GM12874 (cell line): ENCODE measurements around the gene MRPL54.

ENCODE experiments used
- TF ChIP-seq, protein P1 (sequence below): IDR thresholded peaks from 2 replicates; pipeline ENCODE4 v1.5.1; 2011; ENCODE audit warnings: low read depth, mild to moderate bottlenecking, control low read depth, low read length, moderate library complexity; ENCODE audit not compliant: insufficient read depth

MRPL54 gene

DNA sequence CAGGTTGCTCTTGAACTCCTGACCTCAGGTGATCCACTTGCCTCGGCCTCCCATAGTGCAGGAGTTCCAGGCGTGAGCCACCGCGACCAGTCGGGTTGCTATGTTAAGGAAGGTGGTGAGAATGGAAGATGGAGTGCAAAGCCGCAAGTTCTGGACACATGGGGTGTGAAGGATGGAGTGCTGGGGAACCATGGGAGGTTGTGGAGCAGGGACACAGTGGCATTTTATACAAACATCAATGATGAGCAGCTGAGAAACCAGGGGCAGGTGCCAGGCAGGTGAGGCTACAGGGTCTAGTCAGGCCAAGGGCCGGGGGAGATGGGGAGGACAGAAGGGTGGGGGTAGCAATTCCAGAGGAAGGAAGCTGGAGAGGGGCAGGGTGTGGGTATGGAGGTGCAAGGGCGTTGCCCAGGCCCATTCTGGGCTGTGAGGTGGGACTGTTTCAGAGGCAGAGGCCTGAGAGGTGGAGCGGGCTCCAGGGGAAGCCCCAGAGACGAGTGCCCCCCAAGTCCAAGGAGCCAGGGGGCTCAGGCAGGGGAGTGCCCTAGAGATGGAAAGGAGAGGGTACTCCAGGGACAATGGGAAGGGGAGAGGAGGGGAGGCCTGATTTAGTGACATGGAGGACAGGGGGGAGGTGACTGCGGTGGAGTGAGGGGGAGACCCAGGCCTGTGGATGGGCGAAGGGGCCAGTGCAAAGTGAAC lies 11.5 kb downstream of the MRPL54 start:
- TF ChIP-seq, protein P1, sequence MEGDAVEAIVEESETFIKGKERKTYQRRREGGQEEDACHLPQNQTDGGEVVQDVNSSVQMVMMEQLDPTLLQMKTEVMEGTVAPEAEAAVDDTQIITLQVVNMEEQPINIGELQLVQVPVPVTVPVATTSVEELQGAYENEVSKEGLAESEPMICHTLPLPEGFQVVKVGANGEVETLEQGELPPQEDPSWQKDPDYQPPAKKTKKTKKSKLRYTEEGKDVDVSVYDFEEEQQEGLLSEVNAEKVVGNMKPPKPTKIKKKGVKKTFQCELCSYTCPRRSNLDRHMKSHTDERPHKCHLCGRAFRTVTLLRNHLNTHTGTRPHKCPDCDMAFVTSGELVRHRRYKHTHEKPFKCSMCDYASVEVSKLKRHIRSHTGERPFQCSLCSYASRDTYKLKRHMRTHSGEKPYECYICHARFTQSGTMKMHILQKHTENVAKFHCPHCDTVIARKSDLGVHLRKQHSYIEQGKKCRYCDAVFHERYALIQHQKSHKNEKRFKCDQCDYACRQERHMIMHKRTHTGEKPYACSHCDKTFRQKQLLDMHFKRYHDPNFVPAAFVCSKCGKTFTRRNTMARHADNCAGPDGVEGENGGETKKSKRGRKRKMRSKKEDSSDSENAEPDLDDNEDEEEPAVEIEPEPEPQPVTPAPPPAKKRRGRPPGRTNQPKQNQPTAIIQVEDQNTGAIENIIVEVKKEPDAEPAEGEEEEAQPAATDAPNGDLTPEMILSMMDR, result no peak

DNA sequence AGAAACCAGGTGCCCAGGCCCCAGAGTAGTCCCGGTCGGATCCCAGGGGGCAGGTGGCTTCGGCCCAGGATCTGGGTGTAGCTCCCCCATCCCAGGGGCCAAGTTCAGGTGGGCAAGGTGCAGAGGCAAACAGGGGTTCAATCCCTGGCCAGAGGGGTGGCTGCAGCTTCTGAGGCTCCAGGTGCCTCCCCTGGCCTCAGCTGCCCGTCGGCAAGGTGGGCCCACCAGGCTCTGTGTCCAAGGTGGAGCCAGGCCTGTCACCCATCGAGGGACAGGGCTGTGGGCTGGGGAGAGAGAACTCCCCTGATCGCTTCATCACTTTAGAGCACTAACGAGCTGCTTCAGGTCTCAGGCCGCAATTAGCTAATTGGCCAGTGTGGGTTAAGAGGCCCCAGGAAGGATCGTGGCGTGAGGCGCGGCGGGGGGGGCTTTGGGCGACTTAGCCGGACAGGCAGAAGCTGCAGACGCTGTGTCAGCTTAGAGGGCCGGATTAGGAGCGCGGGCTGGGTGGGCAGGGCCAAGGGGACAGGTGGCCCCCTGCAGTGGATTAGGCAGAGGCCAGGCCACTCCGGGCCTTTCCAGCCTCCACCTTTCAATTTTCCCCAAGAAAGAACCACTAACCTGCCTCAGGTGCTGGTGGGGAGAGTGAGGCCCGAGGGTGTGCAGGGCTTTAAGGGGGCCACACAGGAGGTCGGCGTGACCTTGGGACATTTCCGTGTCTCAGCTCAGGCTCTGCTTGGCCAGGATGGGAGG lies 12.3 kb downstream of the MRPL54 start:
- TF ChIP-seq, protein P1, result no peak

DNA sequence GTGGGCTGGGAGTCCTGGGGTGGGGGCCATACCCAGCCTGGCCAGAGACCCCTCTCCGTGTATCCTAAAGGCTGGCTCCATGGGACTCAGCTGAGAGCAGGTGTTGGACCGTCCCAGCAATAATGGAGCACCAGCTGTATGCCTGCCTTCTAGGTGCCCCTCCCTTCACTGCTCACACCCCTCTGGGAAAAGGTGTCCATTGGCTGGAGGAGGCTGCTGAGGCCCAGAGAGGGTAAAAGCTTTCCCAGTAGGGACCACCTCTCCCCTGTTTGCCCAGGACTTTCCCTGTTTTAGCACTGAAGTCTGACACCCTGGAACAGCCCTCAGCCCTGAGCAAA lies 12.9 kb downstream of the MRPL54 start:
- TF ChIP-seq, protein P1, result no peak

DNA sequence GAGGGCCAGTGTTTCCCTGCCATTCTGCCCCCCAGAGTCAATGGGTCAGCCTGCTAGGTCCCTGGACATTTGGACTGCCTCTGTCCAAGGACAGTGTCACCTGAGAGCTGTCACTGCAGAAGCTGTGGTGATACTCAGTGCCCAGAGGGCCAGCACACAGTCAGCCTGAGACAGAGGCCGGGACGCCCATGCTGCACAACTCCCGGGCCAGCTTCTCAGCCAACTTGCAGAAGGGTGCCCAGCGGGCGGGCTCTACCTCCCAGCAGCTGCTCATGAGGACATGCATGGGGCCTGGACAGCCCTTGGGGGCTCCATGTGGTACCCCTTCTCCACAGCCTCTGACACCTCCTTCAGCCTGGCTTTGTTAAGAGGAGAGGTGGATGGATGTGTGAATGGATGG lies 13.3 kb downstream of the MRPL54 start:
- TF ChIP-seq, protein P1, result no peak

DNA sequence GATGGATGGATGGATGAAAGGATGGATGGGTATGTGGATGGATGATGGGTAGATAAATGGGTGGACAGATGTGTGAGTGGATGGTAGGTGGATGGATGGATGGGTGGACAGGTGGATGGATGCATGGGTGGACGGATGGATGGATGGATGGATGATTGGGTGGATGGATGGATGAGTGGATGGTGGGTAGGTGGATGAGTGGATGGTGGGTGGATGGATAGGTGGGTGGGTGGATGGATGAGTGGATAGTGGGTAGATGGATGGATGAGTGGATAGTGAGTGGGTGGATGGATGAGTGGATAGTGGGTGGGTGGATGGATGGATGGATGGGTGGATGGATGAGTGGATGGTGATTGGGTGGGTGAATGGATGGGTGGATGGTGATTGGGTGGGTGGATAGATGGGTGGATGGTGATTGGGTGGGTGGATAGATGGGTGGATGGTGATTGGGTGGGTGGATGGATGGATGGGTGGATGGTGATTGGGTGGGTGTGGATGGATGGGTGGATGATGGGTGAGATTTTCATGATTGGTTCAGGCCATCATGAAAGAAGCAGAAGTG lies 14.1 kb downstream of the MRPL54 start:
- TF ChIP-seq, protein P1, result no peak

DNA sequence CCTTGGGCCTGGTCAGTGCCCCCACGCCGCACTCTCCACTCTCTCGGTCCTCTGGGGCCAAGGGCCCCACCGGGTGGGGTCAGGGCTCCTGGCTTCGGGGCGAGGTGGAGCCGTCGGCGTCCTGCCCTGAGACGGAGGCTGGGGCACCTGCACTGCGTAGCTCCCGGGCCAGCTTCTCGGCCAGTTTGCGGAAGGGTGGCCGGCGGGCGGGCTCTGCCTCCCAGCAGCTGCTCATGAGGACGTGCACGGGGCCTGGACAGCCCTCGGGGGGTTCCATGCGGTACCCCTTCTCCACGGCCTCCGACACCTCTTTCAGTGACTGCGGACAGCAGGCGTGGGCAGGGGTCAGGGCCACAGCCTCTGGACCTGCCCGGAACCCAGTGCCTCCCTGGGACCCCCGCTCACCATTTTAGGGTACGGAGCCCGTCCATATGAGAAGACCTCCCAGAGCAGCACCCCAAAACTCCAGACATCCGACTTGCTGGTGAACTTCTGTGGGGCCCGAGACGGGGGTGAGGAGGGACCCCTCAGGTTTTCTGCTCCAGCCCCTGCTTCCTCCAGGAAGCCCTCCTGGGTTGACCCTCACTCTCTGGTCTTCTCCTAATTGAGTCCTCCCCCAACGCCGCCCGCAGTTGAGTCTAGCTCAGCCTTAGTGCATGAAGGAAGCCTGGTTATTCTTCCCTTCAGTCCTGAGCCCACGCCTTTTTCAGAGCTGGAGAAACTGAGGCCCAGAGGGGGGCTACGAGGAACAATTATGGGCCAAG lies 15.8 kb downstream of the MRPL54 start:
- TF ChIP-seq, protein P1, result no peak

DNA sequence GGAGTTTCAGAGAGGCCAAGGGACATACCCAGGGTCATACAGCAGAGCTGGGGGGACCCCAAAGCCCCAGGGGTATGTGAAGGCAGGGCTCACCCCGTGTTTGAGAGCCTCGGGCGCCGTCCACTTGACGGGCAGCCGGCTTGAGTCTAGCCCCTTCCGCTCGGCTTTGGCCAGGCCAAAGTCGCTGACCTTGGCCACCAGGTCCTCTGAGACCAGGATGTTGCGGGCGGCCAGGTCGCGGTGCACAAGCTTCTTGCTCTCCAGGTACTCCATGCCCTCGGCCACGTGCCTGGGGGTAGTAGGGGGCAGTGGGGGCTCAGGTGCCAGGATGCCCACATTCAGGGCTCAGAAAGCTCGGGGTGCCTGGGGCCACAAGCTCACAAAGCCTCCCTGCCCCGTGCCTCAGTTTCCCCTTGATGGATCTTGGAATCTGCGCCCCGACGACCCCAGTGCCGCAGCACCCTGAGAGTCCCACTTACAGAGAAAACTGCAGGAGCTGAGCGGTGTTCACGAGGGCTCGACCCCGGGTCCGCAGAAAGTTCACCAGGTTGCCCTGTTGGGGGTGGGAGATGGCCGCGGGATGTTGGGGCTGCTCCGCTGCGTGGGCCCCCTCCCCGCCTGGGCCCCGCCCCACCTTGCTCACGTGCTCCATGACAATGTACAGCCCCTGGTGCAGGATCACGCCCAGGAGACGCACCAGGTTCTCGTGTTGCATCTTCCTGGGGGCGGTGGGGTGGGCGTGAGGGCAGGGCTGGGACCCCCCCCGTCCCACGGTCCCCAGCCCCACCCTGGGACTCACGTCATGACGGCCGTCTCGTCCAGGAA lies 16.6 kb downstream of the MRPL54 start:
- TF ChIP-seq, protein P1, result no peak
